ENCODE measurements around the gene EGFLAM.

EGFLAM gene

DNA sequence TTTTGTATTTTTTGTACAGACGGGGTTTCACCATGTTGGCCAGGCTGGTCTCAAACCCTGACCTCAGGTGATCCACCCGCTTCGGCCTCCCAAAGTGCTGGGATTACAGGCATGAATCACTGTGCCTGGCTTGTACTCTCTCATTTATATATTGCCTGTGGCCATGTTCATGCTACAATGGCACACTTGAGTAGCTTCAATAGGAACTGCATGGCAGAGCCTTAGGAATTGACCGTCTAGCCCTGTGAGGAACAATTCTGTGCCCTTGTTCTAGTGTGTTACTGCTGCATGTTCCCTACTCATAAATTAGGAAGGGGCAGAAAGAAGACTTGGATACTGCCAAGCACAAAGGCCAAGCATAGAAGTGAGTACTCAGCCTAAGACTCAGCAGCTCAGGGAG lies 193.8 kb downstream of the EGFLAM start:
- no peak for DNase-seq

DNA sequence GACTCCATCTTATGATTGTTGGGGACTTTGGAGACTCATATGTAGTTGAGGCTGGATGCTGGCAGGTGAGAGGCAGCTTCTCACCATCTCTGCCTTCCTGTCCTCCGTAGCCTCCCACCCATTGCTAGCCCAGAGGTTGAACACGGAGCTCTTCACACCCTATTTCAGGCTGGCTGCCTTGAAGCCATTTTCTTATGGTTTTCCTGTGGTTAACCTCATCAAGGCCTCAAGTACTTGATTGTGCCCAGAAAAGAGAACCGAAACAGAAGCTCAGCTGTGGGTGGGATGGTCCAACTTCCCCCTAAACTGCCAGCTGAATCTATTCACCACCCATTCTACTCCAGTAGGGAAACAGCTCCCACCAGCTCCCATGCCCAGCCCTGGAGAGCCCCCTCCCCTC lies 195.1 kb downstream of the EGFLAM start:
- DNase-seq, result no peak

GRCh38 chr5:38453921-38454320 lies 195.6 kb downstream of the EGFLAM start:
- DNase-seq, result no peak

DNA sequence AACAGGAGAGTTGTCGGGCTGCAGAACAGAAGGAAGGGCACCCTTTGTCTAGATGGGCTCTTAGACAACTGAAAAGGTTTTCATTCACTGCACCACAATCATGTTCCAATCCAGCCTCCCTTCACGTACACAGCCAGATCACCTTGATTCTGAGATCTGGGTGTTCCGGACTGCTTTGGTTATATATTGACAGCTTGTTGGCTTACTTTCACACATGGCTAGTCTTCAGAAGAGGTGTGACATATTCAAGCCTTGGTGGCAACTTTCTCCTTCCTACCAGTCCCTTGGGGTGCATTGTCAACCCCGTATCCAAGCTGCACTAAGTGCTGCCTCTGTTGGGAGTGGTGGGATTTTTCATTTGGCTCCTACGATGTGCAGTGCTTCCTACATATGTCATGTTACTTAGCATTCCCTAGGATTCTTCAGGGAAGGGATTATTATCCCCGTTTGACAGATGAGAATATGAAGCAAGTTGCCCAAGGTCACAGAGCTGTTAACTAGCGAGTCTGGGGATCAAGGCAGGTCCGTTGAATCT lies 197.5 kb downstream of the EGFLAM start:
- no peak for DNase-seq

DNA sequence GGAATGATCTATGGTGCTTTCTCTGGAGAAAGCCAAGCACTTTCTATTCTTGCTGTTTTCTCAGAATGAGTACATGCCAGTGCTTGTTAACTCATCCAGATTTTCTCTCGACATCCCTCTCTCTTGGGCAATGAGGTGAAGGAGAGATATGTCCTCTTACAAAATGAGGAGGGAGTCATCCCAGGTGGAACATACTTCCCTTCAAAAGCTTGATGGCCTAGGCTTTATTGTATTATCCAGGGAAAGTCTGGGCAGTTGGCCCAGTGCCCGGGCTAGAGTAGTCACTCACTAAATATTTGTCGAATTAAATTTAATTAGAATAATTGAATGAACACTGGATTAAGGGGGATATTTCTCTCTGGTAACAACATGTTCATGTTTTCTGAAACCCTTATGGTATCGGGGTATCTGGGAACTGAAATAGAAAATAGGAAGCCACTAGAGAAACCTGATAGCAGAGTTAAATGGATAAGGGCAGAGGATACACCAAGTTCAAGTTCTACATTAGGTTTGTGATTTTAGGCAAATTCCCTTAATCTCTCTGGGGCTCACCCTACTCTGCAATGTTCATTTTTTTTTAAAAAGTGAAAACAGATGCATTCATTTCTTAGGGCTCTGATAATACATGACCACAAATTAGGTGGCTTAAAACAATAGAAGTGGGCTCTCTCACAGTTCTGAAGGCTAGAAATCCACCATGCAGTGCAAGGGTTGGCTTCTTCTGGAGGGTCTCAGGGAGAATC lies 198.5 kb downstream of the EGFLAM start:
- DNase-seq, result no peak

- DNase-seq, result no peak
Measured at GRCh38 chr5:38458174-38458573, 199.8 kb downstream of the EGFLAM start.

DNA sequence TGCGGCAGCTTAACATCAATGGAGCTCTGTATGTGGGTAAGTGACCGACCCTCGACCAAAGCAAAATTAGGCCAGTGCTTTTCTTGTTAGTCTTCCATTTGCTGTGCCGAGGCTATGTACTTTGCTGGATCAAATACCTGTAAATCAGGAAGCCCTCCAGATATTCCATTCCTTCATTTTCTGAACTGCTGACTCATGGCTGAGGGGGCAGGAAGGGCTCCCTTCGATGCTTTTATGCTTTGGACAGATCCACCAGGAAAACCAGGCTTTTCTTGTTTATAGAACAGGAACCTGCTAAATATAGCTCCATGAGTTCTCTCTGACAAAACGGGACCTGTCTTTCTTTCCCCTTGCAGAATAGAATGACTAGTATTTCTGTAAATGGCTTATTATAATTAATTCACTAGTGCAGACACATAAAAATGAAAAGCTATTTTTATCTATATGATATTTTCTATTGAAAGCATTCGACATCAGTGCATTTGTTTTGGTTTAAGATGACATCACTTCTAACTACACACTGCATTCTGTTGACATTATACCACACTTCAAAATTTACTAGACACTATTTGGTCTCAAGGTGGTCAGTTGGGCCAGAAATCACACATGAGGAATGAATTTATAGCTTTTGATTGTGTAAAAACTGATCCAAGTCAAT lies 204.7 kb downstream of the EGFLAM start:
- no peak for DNase-seq

- no peak for DNase-seq
Measured at GRCh38 chr5:38463634-38464521, 205.5 kb downstream of the EGFLAM start.

DNA sequence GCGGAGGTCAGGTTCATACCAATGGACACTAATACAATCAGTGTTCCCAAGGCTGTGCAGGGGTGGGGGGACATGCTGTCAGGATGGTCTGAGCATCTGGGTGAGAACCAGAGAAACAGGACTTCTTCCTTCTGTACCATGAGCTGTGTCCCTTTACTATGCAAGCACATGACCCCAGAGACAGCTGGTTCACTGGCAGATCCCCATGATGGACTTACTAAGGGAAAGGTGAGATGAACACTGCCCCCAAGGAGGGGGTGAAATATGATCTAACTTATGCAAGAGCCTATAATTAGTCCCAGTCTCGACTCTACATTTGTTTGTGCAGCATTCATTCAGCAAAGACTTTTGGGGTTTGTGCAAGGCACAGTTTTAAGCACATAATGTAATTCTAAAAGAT lies 206.7 kb downstream of the EGFLAM start:
- DNase-seq, result no peak

GRCh38 chr5:38465702-38466423 lies 207.5 kb downstream of the EGFLAM start:
- no peak for DNase-seq

DNA sequence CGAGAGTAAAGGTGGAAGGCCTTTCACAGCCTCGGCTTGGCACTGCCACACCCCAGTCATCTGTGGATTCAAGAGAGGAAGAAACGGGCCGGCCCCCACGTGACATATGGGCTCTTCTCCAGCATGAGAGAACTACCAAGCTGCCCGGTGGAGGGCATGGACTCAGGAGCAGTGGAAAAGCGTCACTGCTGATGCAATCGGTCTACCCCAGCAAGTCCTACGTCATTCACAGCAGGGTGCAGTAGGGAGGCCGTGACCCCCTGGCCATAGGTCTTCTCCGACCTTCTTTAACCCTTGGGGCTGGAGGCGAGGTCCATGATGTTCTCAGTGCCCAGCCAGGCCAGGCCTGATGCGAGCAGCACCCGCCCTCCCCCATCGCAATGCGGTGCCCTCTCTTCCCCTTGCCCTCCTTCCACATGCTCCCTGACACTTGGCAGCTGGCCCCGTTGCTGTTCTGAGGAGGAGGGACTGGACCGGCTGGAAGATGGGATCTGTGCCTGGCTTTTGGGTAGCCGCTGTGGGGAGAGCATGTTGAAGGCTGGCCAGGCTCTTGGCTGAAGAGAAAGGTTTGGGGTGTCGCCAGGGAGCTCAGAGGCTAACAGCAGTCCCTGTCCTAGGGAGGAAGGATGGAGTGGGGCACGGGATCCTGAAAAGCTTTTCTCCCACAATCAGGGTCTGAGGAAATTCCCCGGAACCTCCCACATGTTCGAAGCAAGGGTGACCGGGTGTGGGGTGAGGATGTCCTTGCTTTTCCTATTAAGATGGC lies 208.2 kb downstream of the EGFLAM start:
- DNase-seq, result no peak

GRCh38 chr5:38467353-38468040 lies 209.1 kb downstream of the EGFLAM start:
- no peak for DNase-seq

DNA sequence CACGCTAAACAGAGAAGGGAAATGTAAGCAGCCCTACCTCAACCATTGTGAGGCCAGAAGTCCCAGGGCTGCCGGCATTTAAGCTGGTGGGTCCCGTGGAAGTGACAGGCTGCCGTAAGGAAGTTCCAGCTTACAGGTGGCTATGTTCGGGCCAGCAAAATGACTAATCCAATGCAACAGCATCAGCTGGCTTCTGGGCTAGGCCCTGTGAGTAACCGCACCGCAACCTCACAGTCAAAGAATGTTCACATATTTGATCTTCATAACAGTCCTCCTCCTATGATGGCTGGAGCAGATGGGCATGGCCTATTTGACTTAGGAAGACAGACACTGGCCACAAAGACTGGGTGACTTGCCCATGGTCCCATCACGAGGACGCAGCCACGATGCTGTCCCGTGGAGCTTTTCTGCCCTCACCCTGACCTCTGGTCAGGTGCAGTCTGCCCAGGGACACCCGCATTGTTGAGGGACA lies 209.9 kb downstream of the EGFLAM start:
- no peak for DNase-seq

DNA sequence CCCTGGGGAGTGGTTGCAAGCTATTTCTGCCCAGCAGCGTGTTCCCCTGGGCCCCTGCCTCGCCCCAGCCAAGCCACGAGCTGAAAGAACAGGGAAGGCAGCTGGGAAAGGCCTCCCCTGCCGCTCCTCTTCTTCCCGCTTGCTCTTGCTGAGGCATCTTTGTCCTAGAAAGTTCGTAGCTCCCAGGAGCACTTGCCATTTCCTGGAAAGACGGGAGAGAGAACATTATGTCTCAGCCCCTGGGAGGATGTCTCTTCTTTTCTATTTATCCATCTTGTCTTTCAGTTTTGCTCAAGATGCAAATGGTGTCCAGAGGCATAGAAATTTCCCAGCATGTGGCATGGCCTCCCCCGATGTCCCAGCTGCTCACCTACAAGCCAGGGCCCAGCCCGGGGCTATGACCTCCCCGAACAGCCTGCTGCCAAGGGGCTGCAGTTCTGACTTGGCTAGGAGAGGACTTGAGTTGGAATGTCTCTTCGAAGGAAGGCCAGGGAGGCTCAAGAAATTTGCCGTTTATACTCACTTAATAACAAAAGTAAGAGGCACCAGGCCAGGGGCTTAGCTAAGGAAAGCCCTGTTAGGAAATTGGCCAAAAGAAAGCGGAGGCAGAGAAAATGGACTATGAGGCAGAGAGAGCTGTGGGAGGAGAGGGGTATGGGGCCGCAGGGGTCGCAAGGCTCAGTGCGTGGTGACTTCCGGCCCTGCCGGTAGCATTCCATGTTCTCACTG lies 210.8 kb downstream of the EGFLAM start:
- DNase-seq, result no peak

- DNase-seq, result no peak
Measured at GRCh38 chr5:38469707-38470267, 211.4 kb downstream of the EGFLAM start.

DNA sequence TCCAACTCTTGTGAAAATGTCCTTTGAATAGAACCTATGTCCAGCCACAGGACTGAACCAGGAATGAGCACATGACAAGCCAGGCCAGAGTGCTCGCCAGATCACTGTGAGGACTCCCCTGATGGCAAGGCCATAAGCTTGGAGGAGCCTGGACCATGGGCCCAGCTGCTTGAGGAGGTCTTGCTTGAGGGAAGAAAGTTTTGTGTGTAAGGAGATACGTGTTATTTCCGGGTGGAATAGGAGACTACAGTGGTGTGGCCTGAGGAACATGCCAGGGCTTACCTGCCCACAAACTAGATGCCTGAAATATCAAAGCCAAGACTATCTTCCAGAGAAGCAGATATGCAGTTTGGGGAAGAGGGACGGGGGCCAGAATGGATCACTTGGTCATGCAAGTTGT lies 213.3 kb downstream of the EGFLAM start:
- DNase-seq, result no peak

DNA sequence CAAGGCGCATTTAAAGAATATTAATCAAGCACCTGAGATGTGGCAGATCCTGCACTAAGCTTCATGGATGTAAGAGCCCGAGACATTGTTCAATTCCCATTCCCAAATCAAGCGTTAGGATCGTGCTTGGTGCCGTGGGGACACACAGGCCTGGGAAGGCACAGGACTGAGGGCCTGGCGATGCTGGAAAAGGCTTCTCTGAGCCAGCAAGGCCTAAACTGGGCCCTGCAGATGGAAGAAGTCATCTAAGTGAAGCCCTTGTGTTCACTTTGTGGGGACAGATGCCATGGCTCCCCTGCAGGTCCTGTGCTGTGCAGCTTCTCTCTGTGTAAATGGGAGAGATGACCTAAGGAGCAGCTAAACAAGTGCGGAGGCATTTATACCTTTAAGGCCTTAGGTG lies 214.2 kb downstream of the EGFLAM start:
- DNase-seq, result no peak

GRCh38 chr5:38473008-38473407 lies 214.6 kb downstream of the EGFLAM start:
- DNase-seq, result no peak

GRCh38 chr5:38478166-38478565 lies 219.8 kb downstream of the EGFLAM start:
- no peak for DNase-seq

DNA sequence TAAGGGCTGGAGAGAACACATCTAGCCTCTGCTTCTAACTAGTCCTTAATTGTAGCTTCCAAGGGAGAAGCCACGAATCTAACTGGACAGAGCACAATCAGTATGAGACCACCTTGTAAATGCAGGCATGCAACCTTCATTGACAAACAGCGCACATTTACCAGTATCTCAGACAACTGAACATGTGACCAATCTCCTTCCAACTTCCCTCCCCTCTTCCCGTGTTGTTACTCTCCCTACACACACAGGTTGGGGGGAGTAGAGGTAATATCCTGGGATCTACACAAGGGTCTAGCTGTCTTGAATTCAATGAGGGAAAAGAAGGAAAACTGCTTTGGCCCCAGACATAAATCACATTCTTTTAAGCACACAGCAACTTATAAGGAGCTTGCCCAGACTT lies 220.5 kb downstream of the EGFLAM start:
- DNase-seq, result no peak
